Measurements from ENCODE around the gene DAP. TPM values are rescaled to one million over a fixed set of nuclear protein-coding genes. Genes with fewer than 3 reads are reported as not detected.

The DAP gene
- total RNA-seq, 4 donors from 2014 or later = 52.0 to 138 (median 111) TPM

DNA sequence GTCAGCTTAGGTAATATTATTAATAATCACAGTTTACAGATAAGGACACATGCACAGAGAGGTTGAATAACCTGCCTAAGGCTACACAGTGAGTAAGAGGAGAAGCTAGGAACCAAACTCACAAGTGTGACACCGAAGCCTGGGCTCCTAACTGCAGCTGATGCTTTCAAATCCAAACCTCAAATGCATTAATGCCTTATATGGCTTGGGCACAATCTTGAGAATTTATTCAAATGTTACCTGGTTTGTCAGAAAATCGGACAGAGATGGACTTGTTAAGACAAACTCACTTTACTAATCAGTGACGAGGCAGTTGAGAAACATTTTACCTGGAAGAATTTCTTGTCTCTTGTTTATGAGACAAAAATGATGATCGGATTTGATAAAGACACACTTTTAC lies 54.7 kb downstream of the DAP start:
- H3K4me1 ChIP-seq = peaks cover 0 to 20% (median 0%) of the 10 kb centered on the region in 4 donors
- TF ChIP-seq POLR2A (IDR thresholded peaks at IDR 0.05) = no peak
- TF ChIP-seq, protein P1, sequence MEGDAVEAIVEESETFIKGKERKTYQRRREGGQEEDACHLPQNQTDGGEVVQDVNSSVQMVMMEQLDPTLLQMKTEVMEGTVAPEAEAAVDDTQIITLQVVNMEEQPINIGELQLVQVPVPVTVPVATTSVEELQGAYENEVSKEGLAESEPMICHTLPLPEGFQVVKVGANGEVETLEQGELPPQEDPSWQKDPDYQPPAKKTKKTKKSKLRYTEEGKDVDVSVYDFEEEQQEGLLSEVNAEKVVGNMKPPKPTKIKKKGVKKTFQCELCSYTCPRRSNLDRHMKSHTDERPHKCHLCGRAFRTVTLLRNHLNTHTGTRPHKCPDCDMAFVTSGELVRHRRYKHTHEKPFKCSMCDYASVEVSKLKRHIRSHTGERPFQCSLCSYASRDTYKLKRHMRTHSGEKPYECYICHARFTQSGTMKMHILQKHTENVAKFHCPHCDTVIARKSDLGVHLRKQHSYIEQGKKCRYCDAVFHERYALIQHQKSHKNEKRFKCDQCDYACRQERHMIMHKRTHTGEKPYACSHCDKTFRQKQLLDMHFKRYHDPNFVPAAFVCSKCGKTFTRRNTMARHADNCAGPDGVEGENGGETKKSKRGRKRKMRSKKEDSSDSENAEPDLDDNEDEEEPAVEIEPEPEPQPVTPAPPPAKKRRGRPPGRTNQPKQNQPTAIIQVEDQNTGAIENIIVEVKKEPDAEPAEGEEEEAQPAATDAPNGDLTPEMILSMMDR (IDR thresholded peaks at IDR 0.05) = no peak

DNA sequence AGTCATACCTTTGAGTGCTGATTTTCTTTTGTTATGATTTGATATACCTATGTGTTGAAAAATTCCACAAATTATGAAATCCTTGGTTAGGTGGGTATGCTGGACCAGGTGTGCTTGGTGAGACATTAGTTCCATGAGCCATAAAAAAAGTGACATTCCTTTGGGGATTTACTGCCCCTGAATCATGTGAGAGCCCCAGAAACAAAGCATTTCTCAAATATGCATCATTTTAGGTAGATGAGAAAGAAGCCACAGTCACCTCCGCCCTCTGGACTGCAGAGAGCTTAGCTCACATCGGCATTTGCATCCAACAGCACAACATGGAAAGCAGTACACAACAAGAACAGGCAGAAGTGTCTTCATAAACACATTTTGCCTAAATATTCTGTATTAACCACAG lies 55.3 kb downstream of the DAP start:
- Histone ChIP-seq H3K27me3 (no peaks in the 10 kb centered on the region), H3K4me1 (peaks cover 0 to 20% (median 2%) of the 10 kb centered on the region in 4 donors), H3K36me3 (no peaks in the 10 kb centered on the region), H3K27ac (no peak overlapping the region), H3K9me3 (no peaks in the 10 kb centered on the region), H3K4me3 (no peak overlapping the region)
- TF ChIP-seq, protein P1 (IDR thresholded peaks at IDR 0.05) = no peak
- TF ChIP-seq POLR2A (IDR thresholded peaks at IDR 0.05) = no peak
- DNase-seq = no peak

More for the DNA sequence above, 54.7 kb downstream of the DAP start:
- Histone ChIP-seq H3K36me3 (no peaks in the 10 kb centered on the region), H3K27ac (no peak overlapping the region), H3K9me3 (no peaks in the 10 kb centered on the region), H3K27me3 (no peaks in the 10 kb centered on the region), H3K4me3 (no peak overlapping the region)
- no peak for DNase-seq

DNA sequence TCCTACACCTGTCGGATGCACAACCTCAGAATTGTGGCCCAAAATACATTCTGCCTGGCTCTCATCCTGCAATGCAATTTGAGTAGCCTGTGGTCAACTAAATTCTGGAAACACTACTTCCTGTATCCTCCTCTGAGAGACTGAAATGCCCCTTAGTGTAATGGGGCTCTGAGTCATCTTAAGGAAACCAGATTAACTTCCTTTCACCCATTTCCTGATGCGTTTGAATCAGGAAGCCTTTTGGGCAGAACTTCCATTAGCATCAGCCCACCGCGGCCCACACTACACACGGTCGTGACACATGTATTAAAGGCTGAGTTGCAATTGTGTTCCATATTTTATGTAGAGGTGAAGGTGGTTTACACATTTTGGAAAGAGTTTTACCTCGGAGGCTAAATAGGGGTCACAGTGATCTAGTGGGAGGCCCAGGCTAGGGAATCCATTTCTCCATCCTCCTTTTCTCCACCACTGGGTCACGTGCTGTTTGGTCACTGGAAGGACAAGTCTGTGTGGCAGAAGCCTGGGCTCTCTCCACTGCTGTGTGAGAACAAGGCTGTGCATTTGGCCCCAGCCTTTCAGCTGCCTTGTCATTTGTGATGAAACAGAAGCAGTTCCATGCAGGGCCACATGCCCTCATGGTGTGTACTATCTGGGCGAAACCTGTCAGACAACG lies 55.9 kb downstream of the DAP start:
- Histone ChIP-seq H3K9me3 (no peaks in the 10 kb centered on the region), H3K27ac (peak overlapping the region in 1 of 4 donors; percentile 33), H3K27me3 (no peaks in the 10 kb centered on the region), H3K4me3 (no peak overlapping the region), H3K36me3 (no peaks in the 10 kb centered on the region), H3K4me1 (peaks cover 0 to 20% (median 6%) of the 10 kb centered on the region in 4 donors)
- TF ChIP-seq, protein P1 (IDR thresholded peaks at IDR 0.05) = no peak
- TF ChIP-seq POLR2A (IDR thresholded peaks at IDR 0.05) = no peak
- DNase-seq = no peak

DNA sequence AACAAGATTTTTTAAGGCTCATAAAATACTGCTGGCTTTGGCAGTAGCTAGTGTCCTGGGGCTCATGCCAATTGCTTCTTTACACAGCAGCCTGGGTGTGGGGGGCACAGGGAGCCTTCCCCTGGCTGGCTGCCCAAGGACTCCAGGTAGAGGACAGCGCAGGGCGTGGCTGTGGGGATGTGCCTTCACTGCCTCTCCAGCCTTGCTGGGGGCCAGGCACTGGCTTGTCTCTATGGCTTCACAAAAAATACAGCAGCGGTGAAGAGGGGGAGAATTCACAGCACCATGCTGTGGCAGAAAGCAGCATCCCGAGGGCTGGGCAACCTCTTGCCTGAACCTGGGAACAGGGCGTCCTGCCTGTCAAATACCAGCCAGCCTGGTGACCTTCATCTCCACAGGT lies 57.4 kb downstream of the DAP start:
- DNase-seq = peak in 2 of 3 donors; percentile 64 to 77
- TF ChIP-seq POLR2A (IDR thresholded peaks at IDR 0.05) = no peak
- TF ChIP-seq, protein P1 (IDR thresholded peaks at IDR 0.05) = no peak
- H3K4me3 ChIP-seq = no peak overlapping the region
- peaks cover 0 to 20% (median 6%) of the 10 kb centered on the region in 4 donors for H3K4me1 ChIP-seq
- H3K27me3 ChIP-seq = no peaks in the 10 kb centered on the region
- no peaks in the 10 kb centered on the region for H3K9me3 ChIP-seq
- H3K36me3 ChIP-seq = no peaks in the 10 kb centered on the region
- no peak overlapping the region for H3K27ac ChIP-seq

DNA sequence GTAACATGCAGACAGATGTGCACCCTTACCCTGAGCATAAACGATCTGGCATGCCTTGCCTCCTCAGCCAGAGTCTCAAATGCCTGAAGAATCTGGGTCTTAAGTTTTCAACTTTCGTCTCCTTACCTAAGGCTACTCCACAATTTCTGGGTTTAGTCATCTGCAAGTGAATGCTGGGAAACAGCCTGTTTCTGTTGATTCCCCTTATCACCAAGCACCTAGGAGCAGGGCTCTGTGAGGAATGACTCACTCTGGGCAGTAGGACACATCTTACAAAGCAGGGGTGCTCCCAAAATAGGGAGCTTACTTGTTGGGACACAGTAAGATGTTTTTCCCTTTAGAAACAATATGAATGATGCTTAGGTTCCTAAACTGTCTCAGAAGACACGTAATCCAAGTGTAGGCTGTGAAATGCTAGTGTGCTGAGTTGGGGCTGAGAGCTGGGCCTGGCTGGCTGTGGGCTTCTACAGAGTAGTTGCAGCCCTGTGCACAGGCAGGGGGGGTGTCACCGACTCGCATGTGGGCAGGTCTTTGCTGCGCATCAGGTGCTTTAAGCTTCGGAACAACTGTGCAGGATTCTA lies 58.0 kb downstream of the DAP start:
- H3K27me3 ChIP-seq = no peaks in the 10 kb centered on the region
- H3K27ac ChIP-seq = no peak overlapping the region
- no peaks in the 10 kb centered on the region for H3K9me3 ChIP-seq
- H3K4me3 ChIP-seq = no peak overlapping the region
- H3K36me3 ChIP-seq = no peaks in the 10 kb centered on the region
- peaks cover 0 to 20% (median 6%) of the 10 kb centered on the region in 4 donors for H3K4me1 ChIP-seq
- DNase-seq = no peak
- no peak for TF ChIP-seq POLR2A (IDR thresholded peaks at IDR 0.05)
- TF ChIP-seq, protein P1 (IDR thresholded peaks at IDR 0.05) = no peak

Data from Peyer's patch (tissue), 4 donors.